ENCODE results near the gene ABHD1. TPM values are rescaled to one million over a fixed set of nuclear protein-coding genes. Genes with fewer than 3 reads are reported as not detected.

ABHD1 gene
- 0.82 to 2.0 TPM (median 1.4 TPM) in 5 replicates for total RNA-seq (2022; extraction: Qiagen RNA extraction)

GRCh38 chr2:27123302-27124150 is at the start of gene ABHD1:
TSS of gene ABHD1 (plus strand) at chr2:27123815. CDS start at chr2:27123949, 134 bp downstream.

GRCh38 chr2:27078267-27079194 is 45.1 kb upstream of the ABHD1 start, which contains the start of gene EMILIN1:
TSS of gene EMILIN1 (plus strand) at chr2:27078615. CDS start at chr2:27079066, 451 bp downstream.

GRCh38 chr2:27086724-27087593 is 36.7 kb upstream of the ABHD1 start, which contains the start of gene KHK:
TSS of gene KHK (plus strand) at chr2:27086772. CDS start at chr2:27087260, 488 bp downstream.

GRCh38 chr2:27118525-27119329 is 4.9 kb upstream of the ABHD1 start, which contains the start of gene CGREF1:
TSS of gene CGREF1 (minus strand) at chr2:27119128. CDS start at chr2:27104366, 14,762 bp downstream.

GRCh38 chr2:27133905-27134780 is 10.5 kb downstream of the ABHD1 start, which contains the start of gene PREB:
TSS of gene PREB (minus strand) at chr2:27134636. CDS start at chr2:27134421, 215 bp downstream.

GRCh38 chr2:27139310-27139709 is 15.7 kb downstream of the ABHD1 start, which contains the start of gene PRR30:
TSS of gene PRR30 (minus strand) at chr2:27139410. CDS start at chr2:27138329, 1,081 bp downstream.

DNA sequence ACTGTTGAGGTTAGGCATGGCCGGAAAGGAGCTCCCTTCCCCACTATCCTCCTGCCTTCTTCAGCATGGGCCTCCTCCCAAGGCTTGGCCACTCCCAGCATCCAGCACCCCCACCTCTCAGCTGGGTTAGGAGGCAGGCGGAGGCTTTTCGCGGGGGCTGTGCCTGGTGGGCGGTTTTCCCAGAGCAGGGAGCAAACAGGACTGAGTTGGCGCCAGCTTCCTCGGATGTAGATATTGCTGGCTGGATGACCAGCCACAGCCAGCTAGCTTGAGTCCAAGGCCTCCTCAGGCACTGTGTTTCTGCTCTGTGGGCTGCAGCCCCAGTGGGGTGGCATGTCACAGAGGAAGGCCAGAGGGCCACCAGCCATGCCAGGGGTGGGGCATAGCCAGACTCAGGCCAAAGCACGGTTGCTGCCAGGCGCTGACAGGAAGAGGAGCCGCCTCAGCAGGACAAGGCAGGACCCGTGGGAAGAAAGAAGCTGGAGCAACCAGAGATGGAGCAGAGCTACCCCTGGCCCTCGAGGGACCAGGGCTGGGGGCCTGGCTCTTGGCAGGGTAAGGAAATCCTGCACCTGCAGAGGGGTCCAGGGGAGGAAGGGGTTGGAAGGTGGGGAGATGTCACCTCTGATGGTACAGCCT is 25.3 kb downstream of the ABHD1 start, which contains the start of gene TCF23:
Gene TCF23, plus strand, starts transcription at position 204 of the 639 bp plus-strand sequence. Its CDS starts 130 bp downstream, at position 334.

Other genes starting within 250 kb of the ABHD1 start
- 9.6 to 11.9 TPM (median 11.1 TPM) in 5 replicates for gene MAPRE3, start 153.2 kb upstream of the ABHD1 start, total RNA-seq (2022; extraction: Qiagen RNA extraction)
- gene TMEM214, start 90.8 kb upstream of the ABHD1 start, total RNA-seq (2022; extraction: Qiagen RNA extraction) = 59.1 to 67.4 TPM (median 64.7 TPM) in 5 replicates
- gene AGBL5, start 72.1 kb upstream of the ABHD1 start, total RNA-seq (2022; extraction: Qiagen RNA extraction) = 27.9 to 33.4 TPM (median 30.3 TPM) in 5 replicates
- gene OST4, start 52.2 kb upstream of the ABHD1 start, total RNA-seq (2022; extraction: Qiagen RNA extraction) = 505 to 575 TPM (median 551 TPM) in 5 replicates
- 0.32 to 0.55 TPM (median 0.48 TPM) in 5 replicates for gene EMILIN1, start 45.2 kb upstream of the ABHD1 start, total RNA-seq (2022; extraction: Qiagen RNA extraction)
- gene KHK, start 37.0 kb upstream of the ABHD1 start, total RNA-seq (2022; extraction: Qiagen RNA extraction) = 8.7 to 10.9 TPM (median 9.3 TPM) in 5 replicates
- 6.9 to 8.5 TPM (median 7.6 TPM) in 5 replicates for gene CGREF1, start 4.7 kb upstream of the ABHD1 start, total RNA-seq (2022; extraction: Qiagen RNA extraction)
- gene PREB, start 10.8 kb downstream of the ABHD1 start, total RNA-seq (2022; extraction: Qiagen RNA extraction) = 50.1 to 64.2 TPM (median 56.2 TPM) in 5 replicates
- gene PRR30, start 15.6 kb downstream of the ABHD1 start, total RNA-seq (2022; extraction: Qiagen RNA extraction) = not detected in 5 replicates
- not detected in 5 replicates for gene TCF23, start 25.2 kb downstream of the ABHD1 start, total RNA-seq (2022; extraction: Qiagen RNA extraction)
- gene ATRAID, start 88.2 kb downstream of the ABHD1 start, total RNA-seq (2022; extraction: Qiagen RNA extraction) = 207 to 223 TPM (median 220 TPM) in 5 replicates
- 57.7 to 83.7 TPM (median 65.2 TPM) in 5 replicates for gene SLC5A6, start 88.5 kb downstream of the ABHD1 start, total RNA-seq (2022; extraction: Qiagen RNA extraction)
- 56.9 to 63.5 TPM (median 59.3 TPM) in 5 replicates for gene CAD, start 93.6 kb downstream of the ABHD1 start, total RNA-seq (2022; extraction: Qiagen RNA extraction)
- 2.8 to 3.6 TPM (median 3.2 TPM) in 5 replicates for gene SLC30A3, start 139.2 kb downstream of the ABHD1 start, total RNA-seq (2022; extraction: Qiagen RNA extraction)
- not detected in 5 replicates for gene DNAJC5G, start 151.6 kb downstream of the ABHD1 start, total RNA-seq (2022; extraction: Qiagen RNA extraction)
- 0.81 to 1.1 TPM (median 0.88 TPM) in 5 replicates for gene TRIM54, start 158.6 kb downstream of the ABHD1 start, total RNA-seq (2022; extraction: Qiagen RNA extraction)
- gene UCN, start 184.6 kb downstream of the ABHD1 start, total RNA-seq (2022; extraction: Qiagen RNA extraction) = 0.61 to 2.6 TPM (median 1.7 TPM) in 5 replicates
- 76.0 to 95.4 TPM (median 85.5 TPM) in 5 replicates for gene MPV17, start 199.3 kb downstream of the ABHD1 start, total RNA-seq (2022; extraction: Qiagen RNA extraction)
- gene GTF3C2, start 232.9 kb downstream of the ABHD1 start, total RNA-seq (2022; extraction: Qiagen RNA extraction) = 55.6 to 63.4 TPM (median 59.3 TPM) in 5 replicates
- 54.9 to 59.4 TPM (median 55.5 TPM) in 5 replicates for gene EIF2B4, start 246.5 kb downstream of the ABHD1 start, total RNA-seq (2022; extraction: Qiagen RNA extraction)
- 141 to 146 TPM (median 144 TPM) in 5 replicates for gene SNX17, start 246.8 kb downstream of the ABHD1 start, total RNA-seq (2022; extraction: Qiagen RNA extraction)

Measured in A549 treated with Hydrocortisone at 1 μM for 4 hours (cell line).